Measurements from ENCODE around the gene HTT-AS. TPM values are rescaled to one million over a fixed set of nuclear protein-coding genes. Genes with fewer than 3 reads are reported as not detected.

The HTT-AS gene
- polyA plus RNA-seq, 1 of the 3 experiments (the other 2 are of a cell fraction), result not detected

GRCh38 chr4:3119464-3119863, 45.1 kb upstream of the HTT-AS start:
- no peaks in the 10 kb centered on the region for H3K9me2 ChIP-seq
- WGBS (ENCODE audit: low lambda C conversion rate), result 100% methylated on average over 2 of the region's 2 CpGs
- DNase-seq, result no peak

GRCh38 chr4:3118312-3118711, 44.0 kb upstream of the HTT-AS start:
- POLR2A ChIA-PET, result no interaction called here
- Histone ChIP-seq H4K20me1 (ENCODE audit: insufficient read depth) (no peaks in the 10 kb centered on the region), H3K4me2 (no peak overlapping the region), H3K27ac (ENCODE audit: low read depth in 2 of 2, low read length in 1 of 2) (no peak overlapping the region), H3K9ac (no peak overlapping the region), H3K4me3 (ENCODE audit: low read depth in 2 of 2, low read length in 1 of 2) (no peak overlapping the region), H3K9me2 (no peaks in the 10 kb centered on the region), H3F3A (replicated peaks; ENCODE audit: insufficient read depth) (peaks cover 2% of the 10 kb centered on the region), H2AFZ (ENCODE audit: low read depth) (no peak overlapping the region), H3K79me2 (ENCODE audit: insufficient read depth) (peaks cover 13% of the 10 kb centered on the region), H3K9me3 (no peaks in the 10 kb centered on the region), H3K36me3 (replicated peaks in 1 of 2; ENCODE audit: control insufficient read depth in 1 of 2, insufficient read depth in 2 of 2, low read length in 1 of 2) (peaks cover 50 to 78% of the 10 kb centered on the region in 2 experiments), H3K4me1 (ENCODE audit: control insufficient read depth in 1 of 2, insufficient read depth in 2 of 2, low read depth in 1 of 2, low read length in 1 of 2) (peaks cover 4 to 36% of the 10 kb centered on the region in 2 experiments), H3K27me3 (ENCODE audit: insufficient read depth) (no peaks in the 10 kb centered on the region)
- 89% methylated on average over 8 of the region's 8 CpGs for WGBS (ENCODE audit: low lambda C conversion rate)
- CTCF ChIA-PET, result no interaction called here
- TF ChIP-seq SMC3 (IDR thresholded peaks at IDR 0.05; ENCODE audit: low read depth, low read length) (no peak), POLR2AphosphoS5 (IDR thresholded peaks at IDR 0.05; ENCODE audit: low read depth, low read length) (no peak), FOXM1 (IDR thresholded peaks at IDR 0.05; ENCODE audit: low read depth) (no peak), MEF2A (IDR thresholded peaks at IDR 0.05; ENCODE audit: borderline replicate concordance, low read depth) (no peak), ELF1 (IDR thresholded peaks at IDR 0.05) (no peak), TCF12 (IDR thresholded peaks at IDR 0.05) (no peak), IRF3 (IDR thresholded peaks at IDR 0.05; ENCODE audit: low read depth, low read length) (no peak), ZBTB33 (IDR thresholded peaks at IDR 0.05; ENCODE audit: borderline replicate concordance, low read depth) (no peak), MAX (IDR thresholded peaks at IDR 0.05; ENCODE audit: low read depth) (no peak), REST (IDR thresholded peaks at IDR 0.05; ENCODE audit: low read depth, low read length) (no peak), TAF1 (IDR thresholded peaks at IDR 0.05; ENCODE audit: borderline replicate concordance, low read depth, low read length) (no peak), RAD21 (IDR thresholded peaks at IDR 0.05; ENCODE audit: low read length) (no peak), NRF1 (IDR thresholded peaks at IDR 0.05; ENCODE audit: low read depth, low read length) (no peak)
- no peak for DNase-seq

More at GRCh38 chr4:3119464-3119863, 45.1 kb upstream of the HTT-AS start:
- H3K27ac ChIP-seq (ENCODE audit: low read depth in 2 of 2, low read length in 1 of 2), result no peak overlapping the region
- H3K9ac ChIP-seq, result no peak overlapping the region
- H3K4me2 ChIP-seq, result no peak overlapping the region
- no peak for TF ChIP-seq TCF12 (IDR thresholded peaks at IDR 0.05)
- H3K36me3 ChIP-seq (replicated peaks in 1 of 2; ENCODE audit: control insufficient read depth in 1 of 2, insufficient read depth in 2 of 2, low read length in 1 of 2), result peaks cover 49 to 78% of the 10 kb centered on the region in 2 experiments
- H2AFZ ChIP-seq (ENCODE audit: low read depth), result no peak overlapping the region
- H3K9me3 ChIP-seq, result no peaks in the 10 kb centered on the region
- H3K4me1 ChIP-seq (ENCODE audit: control insufficient read depth in 1 of 2, insufficient read depth in 2 of 2, low read depth in 1 of 2, low read length in 1 of 2), result peaks cover 4 to 46% of the 10 kb centered on the region in 2 experiments
- no peaks in the 10 kb centered on the region for H4K20me1 ChIP-seq (ENCODE audit: insufficient read depth)
- H3F3A ChIP-seq (replicated peaks; ENCODE audit: insufficient read depth), result no peaks in the 10 kb centered on the region
- no peaks in the 10 kb centered on the region for H3K27me3 ChIP-seq (ENCODE audit: insufficient read depth)
- POLR2A ChIA-PET, result no interaction called here
- peaks cover 5% of the 10 kb centered on the region; the same call in 1 of the 2 replicates for H3K79me2 ChIP-seq (ENCODE audit: insufficient read depth)
- no peak overlapping the region for H3K4me3 ChIP-seq (ENCODE audit: low read depth in 2 of 2, low read length in 1 of 2)
- CTCF ChIA-PET, result interaction anchor here (1.4 to 3.2 kb wide), 3 partner anchors 12 to 26 kb away, joined by 3 to 16 read pairs (median 7); no protein-coding TSS in a partner anchor
